Astrocyte (in vitro differentiated cells and primary cell): Measurements from ENCODE around the gene ARHGEF35.
"Not testable (repeated sequence)": the region's sequence is repeated elsewhere in the genome, so short reads cannot be mapped to it uniquely, and the experiment has no call there.

Source experiments
- EZH2 ChIP-seq: IDR thresholded peaks from 2 replicates; pipeline ENCODE4 v1.6.1; 2012; ENCODE audit warnings: mild to moderate bottlenecking, low read length, inconsistent platforms; ENCODE audit not compliant: insufficient read depth
- TF ChIP-seq, protein P1 (sequence below): IDR thresholded peaks from 2 replicates; pipeline ENCODE4 v1.5.1; 2011; ENCODE audit warnings: low read depth, mild to moderate bottlenecking, inconsistent platforms, low read length, moderate library complexity; ENCODE audit not compliant: insufficient read depth

DNA sequence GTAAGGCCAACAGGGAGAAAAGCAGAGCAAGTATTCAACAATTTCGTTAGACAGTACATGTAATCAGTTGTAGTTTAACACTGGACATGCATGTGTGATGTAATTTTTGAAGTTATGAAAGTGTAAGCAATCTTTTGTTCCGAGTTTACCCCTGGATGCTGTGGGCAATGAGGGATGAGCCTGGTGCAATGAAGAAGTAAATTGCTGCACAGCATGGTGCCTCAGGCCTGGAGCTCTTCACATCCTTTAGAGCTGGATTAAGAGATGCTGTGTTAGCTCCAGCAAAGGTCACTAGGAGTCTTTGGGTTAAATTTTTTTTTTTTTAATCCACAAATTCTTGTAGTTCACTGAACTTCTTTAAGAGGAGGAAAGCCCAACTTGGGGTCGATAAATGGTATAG is 7.5 kb upstream of the ARHGEF35 start:
- TF ChIP-seq, protein P1, sequence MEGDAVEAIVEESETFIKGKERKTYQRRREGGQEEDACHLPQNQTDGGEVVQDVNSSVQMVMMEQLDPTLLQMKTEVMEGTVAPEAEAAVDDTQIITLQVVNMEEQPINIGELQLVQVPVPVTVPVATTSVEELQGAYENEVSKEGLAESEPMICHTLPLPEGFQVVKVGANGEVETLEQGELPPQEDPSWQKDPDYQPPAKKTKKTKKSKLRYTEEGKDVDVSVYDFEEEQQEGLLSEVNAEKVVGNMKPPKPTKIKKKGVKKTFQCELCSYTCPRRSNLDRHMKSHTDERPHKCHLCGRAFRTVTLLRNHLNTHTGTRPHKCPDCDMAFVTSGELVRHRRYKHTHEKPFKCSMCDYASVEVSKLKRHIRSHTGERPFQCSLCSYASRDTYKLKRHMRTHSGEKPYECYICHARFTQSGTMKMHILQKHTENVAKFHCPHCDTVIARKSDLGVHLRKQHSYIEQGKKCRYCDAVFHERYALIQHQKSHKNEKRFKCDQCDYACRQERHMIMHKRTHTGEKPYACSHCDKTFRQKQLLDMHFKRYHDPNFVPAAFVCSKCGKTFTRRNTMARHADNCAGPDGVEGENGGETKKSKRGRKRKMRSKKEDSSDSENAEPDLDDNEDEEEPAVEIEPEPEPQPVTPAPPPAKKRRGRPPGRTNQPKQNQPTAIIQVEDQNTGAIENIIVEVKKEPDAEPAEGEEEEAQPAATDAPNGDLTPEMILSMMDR = not testable (repeated sequence)
- TF ChIP-seq EZH2 = not testable (repeated sequence)
